Kidney epithelial cell (primary cell): ENCODE data around the gene SNTG2. TPM values are rescaled to one million over a fixed set of nuclear protein-coding genes. Genes with fewer than 3 reads are reported as not detected.
"Not testable (repeated sequence)": the region's sequence is repeated elsewhere in the genome, so short reads cannot be mapped to it uniquely, and the experiment has no call there.

Source experiments
- DNase-seq: peaks from one replicate; pipeline ENCODE4 v3.0.0-alpha.2; 2010; ENCODE audit warnings: low read depth
- H3K27me3 ChIP-seq: 2 replicates; pipeline ENCODE4 v1.6.0; 2011; ENCODE audit warnings: low read length; ENCODE audit not compliant: control insufficient read depth, insufficient read depth
- H3K36me3 ChIP-seq: 2 replicates; pipeline ENCODE4 v1.5.1; 2011; ENCODE audit warnings: low read length; ENCODE audit not compliant: control insufficient read depth, insufficient read depth
- H3K4me3 ChIP-seq: 2 replicates; pipeline ENCODE4 v1.5.1; 2011; ENCODE audit warnings: low read depth, mild to moderate bottlenecking, control low read depth, low read length
- total RNA-seq: library from RNA; depleted of rRNA; stranded (reverse); fragments of >200 nt; gene quantifications from 2 replicates; pipeline ENCODE4 v1.2.3, GENCODE V29; 2015
- TF ChIP-seq, protein P1 (sequence below): IDR thresholded peaks from 2 replicates; pipeline ENCODE4 v1.5.1; 2011; ENCODE audit warnings: mild to moderate bottlenecking, moderate library complexity, low read length, control low read depth, inconsistent platforms; ENCODE audit not compliant: insufficient read depth, poor library complexity, severe bottlenecking

Gene SNTG2
- total RNA-seq, 1 donor from 2014 or later: 0.38 TPM

DNA sequence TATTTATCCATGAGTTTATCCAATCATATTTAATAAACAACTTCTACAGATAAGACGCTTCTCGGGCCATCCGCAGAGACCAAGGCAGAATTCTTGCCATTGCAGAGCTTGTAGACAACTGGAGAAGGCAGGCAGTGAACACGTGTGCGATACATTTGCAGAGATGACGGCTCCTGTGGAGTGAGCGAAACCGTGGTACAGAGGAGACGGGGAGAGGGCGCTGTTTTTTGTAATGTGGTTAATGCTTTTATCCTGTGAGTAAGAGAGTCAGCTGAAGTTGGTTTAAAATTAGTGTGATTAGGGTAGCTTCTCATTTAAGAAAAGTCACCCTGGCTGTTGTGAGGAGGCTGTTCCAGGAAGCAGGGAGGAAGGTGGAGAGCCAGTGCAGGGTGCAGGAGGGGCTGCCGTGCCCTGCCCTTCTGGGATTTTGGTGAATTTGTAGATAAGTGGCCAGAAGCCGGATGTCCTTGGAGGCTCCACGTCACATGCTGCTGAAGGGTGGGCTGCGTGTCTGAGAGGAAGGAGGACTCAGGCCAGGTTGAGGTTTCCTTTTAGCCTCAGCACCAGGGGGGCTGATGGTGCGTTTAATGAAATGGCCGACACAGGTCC is 151.4 kb downstream of the SNTG2 start:
- no peaks in the 10 kb centered on the region for H3K36me3 ChIP-seq
- no peaks in the 10 kb centered on the region for H3K27me3 ChIP-seq
- TF ChIP-seq, protein P1, sequence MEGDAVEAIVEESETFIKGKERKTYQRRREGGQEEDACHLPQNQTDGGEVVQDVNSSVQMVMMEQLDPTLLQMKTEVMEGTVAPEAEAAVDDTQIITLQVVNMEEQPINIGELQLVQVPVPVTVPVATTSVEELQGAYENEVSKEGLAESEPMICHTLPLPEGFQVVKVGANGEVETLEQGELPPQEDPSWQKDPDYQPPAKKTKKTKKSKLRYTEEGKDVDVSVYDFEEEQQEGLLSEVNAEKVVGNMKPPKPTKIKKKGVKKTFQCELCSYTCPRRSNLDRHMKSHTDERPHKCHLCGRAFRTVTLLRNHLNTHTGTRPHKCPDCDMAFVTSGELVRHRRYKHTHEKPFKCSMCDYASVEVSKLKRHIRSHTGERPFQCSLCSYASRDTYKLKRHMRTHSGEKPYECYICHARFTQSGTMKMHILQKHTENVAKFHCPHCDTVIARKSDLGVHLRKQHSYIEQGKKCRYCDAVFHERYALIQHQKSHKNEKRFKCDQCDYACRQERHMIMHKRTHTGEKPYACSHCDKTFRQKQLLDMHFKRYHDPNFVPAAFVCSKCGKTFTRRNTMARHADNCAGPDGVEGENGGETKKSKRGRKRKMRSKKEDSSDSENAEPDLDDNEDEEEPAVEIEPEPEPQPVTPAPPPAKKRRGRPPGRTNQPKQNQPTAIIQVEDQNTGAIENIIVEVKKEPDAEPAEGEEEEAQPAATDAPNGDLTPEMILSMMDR: no peak
- no peak overlapping the region for H3K4me3 ChIP-seq
- no peak for DNase-seq

DNA sequence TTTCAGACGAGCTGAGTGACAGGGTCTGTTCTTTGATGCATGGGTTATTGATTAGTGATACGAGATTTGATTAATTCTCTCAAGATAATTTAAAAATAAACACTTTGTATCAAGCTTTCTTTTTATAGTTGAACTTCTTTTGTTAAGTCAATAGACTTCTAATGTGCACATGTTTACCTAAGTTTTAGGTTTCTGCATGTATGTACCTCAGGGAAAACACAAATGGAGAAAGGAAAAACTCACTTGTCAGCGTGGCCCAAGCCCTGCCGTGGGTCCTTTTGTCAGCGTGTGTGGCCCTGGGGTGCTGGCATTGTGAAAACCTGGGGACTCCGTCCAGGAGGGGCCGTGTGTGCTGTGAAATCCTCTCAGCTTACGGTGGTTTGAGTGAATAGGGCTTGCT is 153.7 kb downstream of the SNTG2 start:
- TF ChIP-seq, protein P1: no peak
- no peaks in the 10 kb centered on the region for H3K36me3 ChIP-seq
- H3K4me3 ChIP-seq: no peak overlapping the region
- H3K27me3 ChIP-seq: no peaks in the 10 kb centered on the region
- DNase-seq: no peak

DNA sequence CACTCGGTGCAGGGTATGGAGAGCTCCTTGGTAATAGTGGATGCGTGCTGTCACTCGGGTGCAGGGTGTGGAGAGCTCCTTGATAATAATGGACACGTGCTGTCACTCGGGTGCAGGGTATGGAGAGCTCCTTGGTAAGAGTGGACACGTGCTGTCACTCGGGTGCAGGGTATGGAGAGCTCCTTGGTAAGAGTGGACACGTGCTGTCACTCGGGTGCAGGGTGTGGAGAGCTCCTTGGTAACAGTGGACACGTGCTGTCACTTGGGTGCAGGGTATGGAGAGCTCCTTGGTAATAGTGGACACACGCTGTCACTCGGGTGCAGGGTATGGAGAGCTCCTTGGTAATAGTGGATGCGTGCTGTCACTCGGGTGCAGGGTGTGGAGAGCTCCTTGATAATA is 155.7 kb downstream of the SNTG2 start:
- not testable (repeated sequence) for H3K27me3 ChIP-seq, H3K4me3 ChIP-seq, H3K36me3 ChIP-seq, DNase-seq

DNA sequence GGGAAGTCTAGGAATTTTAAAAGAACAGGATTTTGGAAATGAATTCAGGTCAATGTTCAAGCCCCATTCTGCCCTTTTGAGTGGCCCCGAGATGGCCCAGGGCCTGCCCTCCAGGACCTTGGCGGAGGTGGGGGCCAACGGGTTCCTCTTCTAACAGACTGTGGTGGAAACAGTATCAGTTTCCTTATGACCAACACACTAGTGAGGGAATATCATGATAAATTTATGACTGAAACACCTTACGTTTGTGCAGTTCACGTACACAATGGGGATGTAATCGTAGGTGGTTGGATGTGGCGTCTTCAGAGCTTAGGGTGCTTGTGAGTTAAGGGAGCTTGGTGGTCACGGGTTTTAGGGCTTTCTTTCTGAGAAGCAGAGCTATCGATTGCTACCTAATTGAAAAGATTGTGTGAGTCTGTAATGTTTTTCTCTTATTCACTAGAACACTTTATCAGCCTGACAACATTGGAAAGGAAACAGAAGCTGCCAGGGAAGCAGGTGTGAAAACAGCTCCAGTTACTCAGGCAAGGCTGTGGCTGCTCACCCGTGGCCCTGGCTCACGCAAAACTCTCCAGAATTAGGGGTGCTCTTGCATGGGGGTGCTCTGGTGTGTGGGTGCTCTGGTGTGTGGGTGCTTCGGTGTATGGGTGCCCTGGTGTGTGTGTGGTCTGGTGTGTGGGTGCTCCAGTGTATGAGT is 165.3 kb downstream of the SNTG2 start:
- DNase-seq: no peak
- no peaks in the 10 kb centered on the region for H3K27me3 ChIP-seq
- H3K4me3 ChIP-seq: no peak overlapping the region
- H3K36me3 ChIP-seq: no peaks in the 10 kb centered on the region
- TF ChIP-seq, protein P1: no peak

DNA sequence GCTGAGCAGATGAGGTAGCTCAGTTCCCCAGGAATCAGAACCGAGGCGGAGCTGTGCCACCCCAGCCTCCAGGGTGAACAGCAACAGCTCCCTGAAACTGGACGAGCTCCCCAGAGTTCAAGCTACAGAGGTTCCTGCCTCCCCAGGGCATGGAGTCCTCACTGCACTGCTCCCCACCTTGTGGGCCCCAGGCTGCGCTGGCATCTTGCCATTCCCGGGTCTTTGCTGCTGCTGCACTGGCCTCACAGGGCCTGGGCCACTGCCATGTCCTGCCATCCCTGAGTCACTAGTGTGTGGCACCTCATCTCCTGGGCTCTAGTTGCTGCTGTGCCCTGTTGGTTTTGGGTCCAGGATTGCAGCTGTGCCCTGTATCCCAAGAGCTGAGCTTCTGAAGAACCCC is 166.9 kb downstream of the SNTG2 start:
- no peaks in the 10 kb centered on the region for H3K36me3 ChIP-seq
- no peak overlapping the region for H3K4me3 ChIP-seq
- H3K27me3 ChIP-seq: no peaks in the 10 kb centered on the region
- DNase-seq: no peak
- TF ChIP-seq, protein P1: no peak

DNA sequence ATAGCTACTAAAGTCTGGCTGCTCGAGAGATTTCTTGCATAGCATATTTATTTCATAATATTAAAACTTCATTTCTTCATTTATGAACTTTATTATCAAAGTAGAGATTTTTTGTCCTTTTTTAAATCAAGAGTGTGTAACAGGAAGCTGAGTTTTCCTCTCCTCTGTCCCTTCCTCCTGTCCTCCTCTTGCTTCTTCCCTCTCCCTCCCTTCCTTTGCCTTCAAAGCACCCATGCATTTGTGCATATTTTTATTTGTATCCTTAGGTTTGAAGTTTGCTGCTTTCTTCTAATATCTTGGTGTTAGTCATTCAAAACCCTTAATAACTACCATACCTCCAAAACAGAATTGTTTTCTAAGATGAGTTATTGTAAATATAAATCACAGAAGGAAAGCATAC is 174.6 kb downstream of the SNTG2 start:
- DNase-seq: no peak
- H3K4me3 ChIP-seq: no peak overlapping the region
- TF ChIP-seq, protein P1: no peak
- no peaks in the 10 kb centered on the region for H3K27me3 ChIP-seq
- no peaks in the 10 kb centered on the region for H3K36me3 ChIP-seq
